ENCODE data around the gene UCHL1. TPM values are rescaled to one million over a fixed set of nuclear protein-coding genes. Genes with fewer than 3 reads are reported as not detected.

UCHL1 gene
- polyA plus RNA-seq, 1 experiment, result 1,872 TPM

- no peak overlapping the region for H3K4me3 ChIP-seq (ENCODE audit: low read depth, low read length)
- H3K9me3 ChIP-seq (ENCODE audit: control insufficient read depth, insufficient read depth, low read length), result no peaks in the 10 kb centered on the region
- TF ChIP-seq CTCF (IDR thresholded peaks at IDR 0.05; ENCODE audit: low read depth, low read length), result peak; percentile 91
- no peak for DNase-seq (ENCODE audit: low read depth, low spot score)
- POLR2A ChIA-PET, result interaction anchor here (0.5 to 1.2 kb wide), 3 partner anchors 22 to 906 kb away, joined by 3 to 5 read pairs (median 3); no protein-coding TSS in a partner anchor
- no peaks in the 10 kb centered on the region for H3K27me3 ChIP-seq (ENCODE audit: control insufficient read depth, insufficient read depth, low read length)
- CTCF ChIA-PET, result interaction anchor here (0.6 to 8.5 kb wide), 33 partner anchors 11 to 609 kb away, joined by 3 to 278 read pairs (median 4); no protein-coding TSS in a partner anchor
- H3K27ac ChIP-seq (ENCODE audit: low read depth, low read length), result no peak overlapping the region
Measured at GRCh38 chr4:41281038-41281634, 24.4 kb downstream of the UCHL1 start.

- ChIA-PET CTCF (interaction anchor here (1.1 to 8.5 kb wide), 10 partner anchors 16 to 607 kb away, joined by 3 to 278 read pairs (median 7); no protein-coding TSS in a partner anchor), POLR2A (interaction anchor here (0.6 kb wide), 1 partner anchor 123 kb away, joined by 3 read pairs; no protein-coding TSS in a partner anchor)
- no peak overlapping the region for H3K4me3 ChIP-seq (ENCODE audit: low read depth, low read length)
- DNase-seq (ENCODE audit: low read depth, low spot score), result no peak
- H3K27ac ChIP-seq (ENCODE audit: low read depth, low read length), result no peak overlapping the region
- no peaks in the 10 kb centered on the region for H3K27me3 ChIP-seq (ENCODE audit: control insufficient read depth, insufficient read depth, low read length)
- H3K9me3 ChIP-seq (ENCODE audit: control insufficient read depth, insufficient read depth, low read length), result no peaks in the 10 kb centered on the region
- TF ChIP-seq CTCF (IDR thresholded peaks at IDR 0.05; ENCODE audit: low read depth, low read length), result no peak
Measured at GRCh38 chr4:41282366-41282765, 25.6 kb downstream of the UCHL1 start.

- Histone ChIP-seq H3K27me3 (ENCODE audit: control insufficient read depth, insufficient read depth, low read length) (no peaks in the 10 kb centered on the region), H3K4me3 (ENCODE audit: low read depth, low read length) (no peak overlapping the region), H3K27ac (ENCODE audit: low read depth, low read length) (no peak overlapping the region), H3K9me3 (ENCODE audit: control insufficient read depth, insufficient read depth, low read length) (peaks cover 7% of the 10 kb centered on the region)
- no peak for DNase-seq (ENCODE audit: low read depth, low spot score)
- ChIA-PET POLR2A (no interaction called here), CTCF (interaction anchor here (1.0 to 8.5 kb wide), 6 partner anchors 27 to 598 kb away, joined by 4 to 278 read pairs (median 6); no protein-coding TSS in a partner anchor)
- no peak for TF ChIP-seq CTCF (IDR thresholded peaks at IDR 0.05; ENCODE audit: low read depth, low read length)
Measured at GRCh38 chr4:41285202-41285863, 28.6 kb downstream of the UCHL1 start.

GRCh38 chr4:41285864-41286235, 29.1 kb downstream of the UCHL1 start:
- no peak overlapping the region for H3K4me3 ChIP-seq (ENCODE audit: low read depth, low read length)
- no peak for DNase-seq (ENCODE audit: low read depth, low spot score)
- POLR2A ChIA-PET, result no interaction called here
- peaks cover 7% of the 10 kb centered on the region for H3K9me3 ChIP-seq (ENCODE audit: control insufficient read depth, insufficient read depth, low read length)
- no peaks in the 10 kb centered on the region for H3K27me3 ChIP-seq (ENCODE audit: control insufficient read depth, insufficient read depth, low read length)
- no peak overlapping the region for H3K27ac ChIP-seq (ENCODE audit: low read depth, low read length)
- CTCF ChIA-PET, result interaction anchor here (1.1 to 8.5 kb wide), 5 partner anchors 27 to 528 kb away, joined by 5 to 278 read pairs (median 7); no protein-coding TSS in a partner anchor
- TF ChIP-seq CTCF (IDR thresholded peaks at IDR 0.05; ENCODE audit: low read depth, low read length), result no peak

- Histone ChIP-seq H3K27me3 (ENCODE audit: control insufficient read depth, insufficient read depth, low read length) (no peaks in the 10 kb centered on the region), H3K27ac (ENCODE audit: low read depth, low read length) (no peak overlapping the region), H3K9me3 (ENCODE audit: control insufficient read depth, insufficient read depth, low read length) (peaks cover 7% of the 10 kb centered on the region), H3K4me3 (ENCODE audit: low read depth, low read length) (no peak overlapping the region)
- POLR2A ChIA-PET, result no interaction called here
- CTCF ChIA-PET, result interaction anchor here (0.6 to 0.7 kb wide), 4 partner anchors 362 to 433 kb away, joined by 3 to 10 read pairs (median 4); no protein-coding TSS in a partner anchor
- no peak for TF ChIP-seq CTCF (IDR thresholded peaks at IDR 0.05; ENCODE audit: low read depth, low read length)
- peak; percentile 16 for DNase-seq (ENCODE audit: low read depth, low spot score)
Measured at GRCh38 chr4:41287005-41287404, 30.3 kb downstream of the UCHL1 start.
